RWPE1 (cell line): ENCODE data around the gene SLC7A11.

Source experiments
- CTCF ChIA-PET: fragments of 350-600 bp; sonication (Branson Sonifier 250); formaldehyde crosslinking; extraction: SDS; loops from one replicate; lab custom pipeline; 2021; lab: Yijun Ruan, JAX
- POLR2A ChIA-PET: fragments of 400-600 bp; formaldehyde crosslinking; extraction: SDS; loops from one replicate; lab custom pipeline; 2020; ENCODE audit warnings: antibody characterized with exemption; ENCODE audit not compliant: low non-redundant PET; lab: Yijun Ruan, JAX
- DNase-seq: peaks from one replicate; pipeline ENCODE4 v3.0.0; 2012; ENCODE audit warnings: low spot score
- H3K27ac ChIP-seq: fragments of 450-650 bp; 2 replicates; pipeline ENCODE4 v1.5.1; 2017
- CTCF ChIP-seq: fragments of 450-650 bp; conservative IDR thresholded peaks from 2 replicates; pipeline ENCODE4 v1.5.1; 2017; ENCODE audit warnings: low read depth, mild to moderate bottlenecking

Gene SLC7A11

DNA sequence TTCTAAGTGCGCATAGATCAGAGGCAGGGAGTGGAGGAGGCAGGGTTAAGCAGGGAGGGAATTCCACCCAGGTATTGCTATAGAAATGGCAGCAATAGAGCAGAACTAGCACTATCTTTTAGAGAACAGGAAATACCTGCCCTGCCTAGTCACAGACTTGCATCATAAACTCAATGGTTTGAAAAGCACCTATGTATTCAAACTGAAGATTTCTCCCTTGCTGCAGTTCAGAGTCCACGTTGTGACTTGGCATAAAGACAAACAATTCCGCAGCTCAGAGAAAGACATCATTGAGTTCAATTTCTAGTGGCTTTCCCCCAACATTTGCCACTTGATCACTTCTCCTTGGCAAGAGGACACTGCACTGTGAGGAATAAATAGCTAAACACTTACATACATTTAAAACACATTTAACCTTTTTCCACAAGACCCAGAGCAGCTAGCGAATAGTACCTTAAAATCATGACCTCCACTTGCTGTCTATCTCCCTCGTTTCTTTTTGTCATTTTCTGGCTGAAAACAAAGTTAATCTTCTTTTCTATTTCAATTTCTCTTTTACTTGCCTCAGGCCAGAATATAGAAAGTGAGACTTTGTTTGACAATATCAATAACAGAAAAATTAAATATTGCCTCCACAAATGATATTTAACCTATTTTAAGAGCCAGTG lies 42.4 kb downstream of the SLC7A11 start:
- CTCF ChIA-PET: interaction anchor here (0.5 to 0.6 kb wide), 2 partner anchors 166 to 905 kb away, joined by 4 to 5 read pairs; no protein-coding TSS in a partner anchor
- no peak for TF ChIP-seq CTCF
- no peak overlapping the region for H3K27ac ChIP-seq
- DNase-seq: peak; percentile 85
- POLR2A ChIA-PET: no interaction called here

GRCh38 chr4:138196153-138196552 lies 46.0 kb downstream of the SLC7A11 start:
- POLR2A ChIA-PET: no interaction called here
- H3K27ac ChIP-seq: no peak overlapping the region
- CTCF ChIA-PET: no interaction called here
- TF ChIP-seq CTCF: no peak
- no peak for DNase-seq

DNA sequence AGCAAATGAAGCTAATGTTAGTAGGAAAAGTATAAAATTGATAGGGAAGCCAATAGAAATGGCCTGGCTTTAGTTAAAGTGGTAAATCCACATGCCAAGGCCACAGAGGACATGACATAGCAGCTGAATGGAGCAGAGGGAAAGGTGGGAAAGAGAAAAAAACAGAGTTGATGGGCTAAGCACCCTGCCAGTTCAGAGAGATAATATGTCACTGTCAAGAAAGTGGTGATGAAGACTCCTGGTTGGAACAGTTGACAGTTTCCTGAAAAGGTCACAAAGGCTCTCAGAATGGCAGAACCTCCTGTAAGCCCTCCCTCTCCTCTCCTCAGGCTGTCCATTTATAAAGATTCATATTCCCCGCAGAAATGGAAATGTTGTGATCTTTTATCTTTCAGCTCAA lies 48.2 kb downstream of the SLC7A11 start:
- no peak for TF ChIP-seq CTCF
- no peak for DNase-seq
- ChIA-PET POLR2A (no interaction called here), CTCF (no interaction called here)
- H3K27ac ChIP-seq: no peak overlapping the region

DNA sequence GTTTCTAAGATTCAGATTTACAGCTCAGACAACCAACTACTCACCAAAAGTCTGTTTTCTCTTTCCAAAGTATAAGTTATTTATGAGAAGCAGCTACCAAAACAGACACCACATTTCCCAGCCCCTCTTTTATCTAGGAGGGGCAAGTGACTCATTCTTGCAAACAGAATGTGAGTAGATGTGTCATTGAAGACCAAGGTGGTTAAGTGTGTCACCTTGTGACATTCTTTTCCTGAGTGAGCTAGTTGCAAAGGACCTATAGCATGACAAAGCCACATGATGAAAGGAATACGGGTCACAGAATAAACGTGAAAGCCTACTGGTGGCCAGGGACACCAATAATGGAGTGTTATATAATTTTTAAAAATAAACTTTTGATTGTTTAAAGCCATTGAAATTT lies 50.0 kb downstream of the SLC7A11 start:
- POLR2A ChIA-PET: no interaction called here
- DNase-seq: peak; percentile 8
- TF ChIP-seq CTCF: no peak
- CTCF ChIA-PET: no interaction called here
- H3K27ac ChIP-seq: no peak overlapping the region

DNA sequence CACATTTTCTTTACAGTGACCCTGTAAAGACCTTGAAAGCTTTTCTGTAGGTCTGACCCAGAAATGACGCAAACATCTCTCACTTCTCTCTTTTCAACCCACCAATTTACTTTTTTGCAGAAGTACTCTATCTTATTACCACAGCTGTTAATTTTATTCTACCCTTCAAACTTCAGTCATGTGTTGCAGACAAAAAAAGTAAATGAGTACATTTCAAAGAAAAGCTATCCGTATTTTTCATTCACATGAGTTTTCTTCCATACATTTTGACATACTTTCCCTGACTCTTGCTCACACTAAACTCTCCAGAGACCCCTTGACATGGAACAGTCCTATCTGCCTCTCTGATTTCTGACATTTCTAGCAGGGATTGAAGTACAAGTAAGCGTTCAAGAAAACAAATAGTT lies 51.7 kb downstream of the SLC7A11 start:
- POLR2A ChIA-PET: no interaction called here
- CTCF ChIA-PET: interaction anchor here (0.6 kb wide), 1 partner anchor 36 kb away, joined by 4 read pairs; no protein-coding TSS in a partner anchor
- no peak for TF ChIP-seq CTCF
- no peak overlapping the region for H3K27ac ChIP-seq
- no peak for DNase-seq

- no peak for TF ChIP-seq CTCF
- no peak for DNase-seq
- CTCF ChIA-PET: no interaction called here
- POLR2A ChIA-PET: no interaction called here
- H3K27ac ChIP-seq: no peak overlapping the region; the same call in 1 of the 2 replicates
These were observed 52.9 kb downstream of the SLC7A11 start for GRCh38 chr4:138189206-138189605.
